HUES6 (cell line): ENCODE measurements around the gene PARD3B.

Source experiments
- H3K27ac ChIP-seq: 2 replicates; pipeline ENCODE4 v1.7.0; 2013; ENCODE audit warnings: low read depth, mild to moderate bottlenecking, low read length, inconsistent platforms
- H3K27me3 ChIP-seq: 2 replicates; pipeline ENCODE4 v1.6.1; 2013; ENCODE audit warnings: low read length; ENCODE audit not compliant: control insufficient read depth, insufficient read depth
- H3K36me3 ChIP-seq: 2 replicates; pipeline ENCODE4 v1.6.1; 2013; ENCODE audit warnings: low read length; ENCODE audit not compliant: control insufficient read depth, insufficient read depth
- H3K4me1 ChIP-seq: 2 replicates; pipeline ENCODE4 v1.6.1; 2013; ENCODE audit warnings: low read length; ENCODE audit not compliant: control insufficient read depth, insufficient read depth
- H3K4me3 ChIP-seq: 2 replicates; pipeline ENCODE4 v1.5.1; 2013; ENCODE audit warnings: low read depth, low read length
- H3K9ac ChIP-seq: one replicate; pipeline ENCODE4 v1.6.1; 2013; ENCODE audit warnings: mild to moderate bottlenecking, low read length
- H3K9me3 ChIP-seq: 2 replicates; pipeline ENCODE4 v1.6.1; 2013; ENCODE audit warnings: low read depth, low read length; ENCODE audit not compliant: control insufficient read depth, insufficient read depth

Gene PARD3B

GRCh38 chr2:205011031-205011430 lies 465.8 kb downstream of the PARD3B start:
- H3K4me1 ChIP-seq: no peaks in the 10 kb centered on the region

GRCh38 chr2:205012961-205013360 lies 467.7 kb downstream of the PARD3B start:
- 0 out of 2 replicates have a peak, but pooled peaks cover 3% of the 10 kb centered on the region for H3K4me1 ChIP-seq
- no peaks in the 10 kb centered on the region for H3K36me3 ChIP-seq
- H3K27ac ChIP-seq: no peak overlapping the region
- no peak overlapping the region for H3K4me3 ChIP-seq
- no peak overlapping the region for H3K9ac ChIP-seq
- no peaks in the 10 kb centered on the region for H3K27me3 ChIP-seq
- no peaks in the 10 kb centered on the region for H3K9me3 ChIP-seq

More at GRCh38 chr2:205011031-205011430, 465.8 kb downstream of the PARD3B start:
- Histone ChIP-seq H3K36me3 (no peaks in the 10 kb centered on the region), H3K9ac (no peak overlapping the region), H3K9me3 (no peaks in the 10 kb centered on the region), H3K4me3 (no peak overlapping the region), H3K27ac (no peak overlapping the region), H3K27me3 (no peaks in the 10 kb centered on the region)

GRCh38 chr2:205013586-205013985 lies 468.3 kb downstream of the PARD3B start:
- no peaks in the 10 kb centered on the region for H3K27me3 ChIP-seq
- no peaks in the 10 kb centered on the region for H3K36me3 ChIP-seq
- no peak overlapping the region for H3K4me3 ChIP-seq
- no peak overlapping the region for H3K9ac ChIP-seq
- H3K4me1 ChIP-seq: 0 out of 2 replicates have a peak, but pooled peaks cover 3% of the 10 kb centered on the region
- H3K9me3 ChIP-seq: no peaks in the 10 kb centered on the region
- H3K27ac ChIP-seq: no peak overlapping the region

GRCh38 chr2:205014201-205014600 lies 468.9 kb downstream of the PARD3B start:
- Histone ChIP-seq H3K4me3 (no peak overlapping the region), H3K9ac (no peak overlapping the region), H3K9me3 (no peaks in the 10 kb centered on the region), H3K36me3 (no peaks in the 10 kb centered on the region), H3K4me1 (0 out of 2 replicates have a peak, but pooled peaks cover 3% of the 10 kb centered on the region), H3K27ac (no peak overlapping the region), H3K27me3 (no peaks in the 10 kb centered on the region)

GRCh38 chr2:205017381-205017780 lies 472.1 kb downstream of the PARD3B start:
- Histone ChIP-seq H3K27me3 (no peaks in the 10 kb centered on the region), H3K27ac (no peak overlapping the region), H3K9ac (no peak overlapping the region), H3K4me3 (no peak overlapping the region), H3K4me1 (0 out of 2 replicates have a peak, but pooled peaks cover 3% of the 10 kb centered on the region), H3K9me3 (no peaks in the 10 kb centered on the region), H3K36me3 (no peaks in the 10 kb centered on the region)

- Histone ChIP-seq H3K27ac (no peak overlapping the region), H3K27me3 (no peaks in the 10 kb centered on the region), H3K9me3 (no peaks in the 10 kb centered on the region), H3K4me3 (no peak overlapping the region), H3K4me1 (0 out of 2 replicates have a peak, but pooled peaks cover 3% of the 10 kb centered on the region), H3K9ac (no peak overlapping the region), H3K36me3 (no peaks in the 10 kb centered on the region)
Observed at GRCh38 chr2:205017912-205018311, 472.6 kb downstream of the PARD3B start.

GRCh38 chr2:205020673-205021072 lies 475.4 kb downstream of the PARD3B start:
- H3K27ac ChIP-seq: no peak overlapping the region
- no peaks in the 10 kb centered on the region for H3K27me3 ChIP-seq
- H3K36me3 ChIP-seq: no peaks in the 10 kb centered on the region
- no peak overlapping the region for H3K4me3 ChIP-seq
- H3K4me1 ChIP-seq: peaks cover 9% of the 10 kb centered on the region; the same call in 1 of the 2 replicates
- H3K9me3 ChIP-seq: no peaks in the 10 kb centered on the region
- no peak overlapping the region for H3K9ac ChIP-seq

- H3K27ac ChIP-seq: no peak overlapping the region
- H3K4me1 ChIP-seq: peaks cover 6% of the 10 kb centered on the region; the same call in 1 of the 2 replicates
- H3K27me3 ChIP-seq: no peaks in the 10 kb centered on the region
- no peaks in the 10 kb centered on the region for H3K36me3 ChIP-seq
- no peak overlapping the region for H3K4me3 ChIP-seq
- no peak overlapping the region for H3K9ac ChIP-seq
- H3K9me3 ChIP-seq: no peaks in the 10 kb centered on the region
Observed at GRCh38 chr2:205022841-205023240, 477.6 kb downstream of the PARD3B start.

GRCh38 chr2:205024822-205025518 lies 479.7 kb downstream of the PARD3B start:
- Histone ChIP-seq H3K27ac (no peak overlapping the region), H3K4me3 (no peak overlapping the region), H3K36me3 (no peaks in the 10 kb centered on the region), H3K9ac (no peak overlapping the region), H3K27me3 (no peaks in the 10 kb centered on the region), H3K9me3 (no peaks in the 10 kb centered on the region), H3K4me1 (peaks cover 6% of the 10 kb centered on the region; the same call in 1 of the 2 replicates)

GRCh38 chr2:205025580-205026240 lies 480.4 kb downstream of the PARD3B start:
- Histone ChIP-seq H3K9ac (no peak overlapping the region), H3K4me3 (no peak overlapping the region)

GRCh38 chr2:205030695-205031094 lies 485.4 kb downstream of the PARD3B start:
- no peak overlapping the region for H3K4me3 ChIP-seq
- no peak overlapping the region for H3K9ac ChIP-seq
- no peaks in the 10 kb centered on the region for H3K27me3 ChIP-seq
- H3K27ac ChIP-seq: no peak overlapping the region
- H3K9me3 ChIP-seq: no peaks in the 10 kb centered on the region
- no peaks in the 10 kb centered on the region for H3K36me3 ChIP-seq
- no peaks in the 10 kb centered on the region for H3K4me1 ChIP-seq

More at GRCh38 chr2:205025580-205026240, 480.4 kb downstream of the PARD3B start:
- Histone ChIP-seq H3K4me1 (peaks cover 6% of the 10 kb centered on the region; the same call in 1 of the 2 replicates), H3K27me3 (no peaks in the 10 kb centered on the region), H3K27ac (no peak overlapping the region), H3K36me3 (no peaks in the 10 kb centered on the region), H3K9me3 (no peaks in the 10 kb centered on the region)
